ENCODE results near the gene IL5RA. TPM values are rescaled to one million over a fixed set of nuclear protein-coding genes. Genes with fewer than 3 reads are reported as not detected.

The IL5RA gene, protein sequence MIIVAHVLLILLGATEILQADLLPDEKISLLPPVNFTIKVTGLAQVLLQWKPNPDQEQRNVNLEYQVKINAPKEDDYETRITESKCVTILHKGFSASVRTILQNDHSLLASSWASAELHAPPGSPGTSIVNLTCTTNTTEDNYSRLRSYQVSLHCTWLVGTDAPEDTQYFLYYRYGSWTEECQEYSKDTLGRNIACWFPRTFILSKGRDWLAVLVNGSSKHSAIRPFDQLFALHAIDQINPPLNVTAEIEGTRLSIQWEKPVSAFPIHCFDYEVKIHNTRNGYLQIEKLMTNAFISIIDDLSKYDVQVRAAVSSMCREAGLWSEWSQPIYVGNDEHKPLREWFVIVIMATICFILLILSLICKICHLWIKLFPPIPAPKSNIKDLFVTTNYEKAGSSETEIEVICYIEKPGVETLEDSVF
- total RNA-seq = not detected in 2 replicates

DNA sequence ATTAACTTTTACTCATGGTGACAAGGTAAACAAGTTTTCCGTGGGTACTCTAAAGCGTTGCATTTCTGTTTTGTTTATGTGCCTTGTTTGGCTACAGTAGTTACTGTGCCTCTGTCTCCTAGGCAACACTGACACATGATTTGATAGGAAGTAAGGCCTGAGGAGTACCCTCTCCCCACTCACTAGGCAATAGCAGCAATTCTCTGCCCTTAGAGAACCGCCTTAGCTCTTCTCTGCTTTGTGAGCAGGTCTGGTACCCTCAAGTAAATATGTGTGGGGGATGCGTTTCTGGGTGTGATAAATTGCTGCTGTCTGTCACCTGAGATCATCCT is at the start of gene IL5RA:
Gene IL5RA (minus strand): TSS at position 76 of the 332 bp plus-strand sequence. CDS start 5,390 bp downstream, outside the sequence.

DNA sequence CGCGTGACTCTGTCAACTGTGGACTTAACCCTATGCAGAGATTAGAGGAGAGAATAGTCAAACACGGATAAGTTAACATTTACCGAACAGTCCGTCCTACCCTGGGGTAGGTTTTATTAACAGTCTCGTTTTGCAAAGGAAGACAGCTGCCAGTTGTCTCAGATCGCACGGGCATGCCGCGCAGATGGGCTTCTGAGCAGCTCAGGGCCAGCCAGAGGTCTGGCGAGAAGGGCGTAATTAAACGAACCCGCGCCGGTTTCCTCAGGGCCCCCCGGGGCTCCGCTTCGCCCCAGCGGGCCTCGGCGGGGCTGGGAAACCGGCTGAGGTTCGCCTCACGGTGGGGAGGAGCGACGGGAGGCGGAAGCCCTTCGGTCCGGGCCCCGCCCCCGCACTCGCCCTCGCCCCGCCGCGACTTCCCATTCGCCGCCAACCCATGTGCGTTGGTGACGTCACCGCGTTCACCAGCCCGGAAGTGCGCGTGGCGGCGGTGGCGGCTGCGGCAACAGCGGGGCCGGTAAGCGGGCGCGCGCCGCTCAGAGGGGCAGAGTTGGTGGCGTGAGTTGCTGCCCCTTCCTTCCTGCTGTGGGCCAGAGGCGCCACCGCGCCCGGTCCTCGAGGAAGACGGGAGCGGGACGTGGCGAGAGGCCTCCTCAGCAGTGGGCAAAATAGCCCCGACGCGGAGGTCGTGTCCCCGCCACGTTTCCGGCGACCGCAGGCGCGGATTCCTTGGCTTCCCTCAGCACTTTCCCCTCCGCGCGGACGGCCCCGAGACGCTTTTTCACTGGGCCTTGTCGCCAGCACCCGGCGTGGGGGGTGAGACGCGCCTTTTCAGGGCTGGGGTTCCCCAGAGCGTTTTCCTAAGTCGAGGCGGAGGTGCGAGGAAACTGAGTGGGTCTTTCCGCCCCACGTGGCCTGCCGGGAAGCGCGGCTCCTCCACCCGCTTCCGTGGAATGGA is 16.6 kb upstream of the IL5RA start, which contains the start of gene TRNT1:
Gene TRNT1 (plus strand): TSS at position 464 of the 955 bp plus-strand sequence. CDS start 2,101 bp downstream, outside the sequence.

Small RNA genes lying within 50 kb of the gene (small RNA-seq; reads per million reads assigned to genes)
- gene RF00416 = not detected

Other genes starting within 250 kb of the IL5RA start
- 31.2 and 38.4 TPM in 2 replicates for gene TRNT1, start 16.6 kb upstream of the IL5RA start, total RNA-seq
- 70.5 and 82.9 TPM in 2 replicates for gene CRBN, start 69.3 kb upstream of the IL5RA start, total RNA-seq

All from thoracic aorta endothelial cell (primary cell).